HG02759 (cell line): Measurements from ENCODE around the gene RIPOR3.
"Not testable (repeated sequence)": the region's sequence is repeated elsewhere in the genome, so short reads cannot be mapped to it uniquely, and the experiment has no call there.

ENCODE experiments used
- ATAC-seq: cut with Tn5 transposase; IDR thresholded peaks from one replicate; pipeline ENCODE4 v1.9.1; 2021; ENCODE audit warnings: mild to moderate bottlenecking, moderate library complexity; ENCODE audit not compliant: unreplicated experiment

RIPOR3 gene

DNA sequence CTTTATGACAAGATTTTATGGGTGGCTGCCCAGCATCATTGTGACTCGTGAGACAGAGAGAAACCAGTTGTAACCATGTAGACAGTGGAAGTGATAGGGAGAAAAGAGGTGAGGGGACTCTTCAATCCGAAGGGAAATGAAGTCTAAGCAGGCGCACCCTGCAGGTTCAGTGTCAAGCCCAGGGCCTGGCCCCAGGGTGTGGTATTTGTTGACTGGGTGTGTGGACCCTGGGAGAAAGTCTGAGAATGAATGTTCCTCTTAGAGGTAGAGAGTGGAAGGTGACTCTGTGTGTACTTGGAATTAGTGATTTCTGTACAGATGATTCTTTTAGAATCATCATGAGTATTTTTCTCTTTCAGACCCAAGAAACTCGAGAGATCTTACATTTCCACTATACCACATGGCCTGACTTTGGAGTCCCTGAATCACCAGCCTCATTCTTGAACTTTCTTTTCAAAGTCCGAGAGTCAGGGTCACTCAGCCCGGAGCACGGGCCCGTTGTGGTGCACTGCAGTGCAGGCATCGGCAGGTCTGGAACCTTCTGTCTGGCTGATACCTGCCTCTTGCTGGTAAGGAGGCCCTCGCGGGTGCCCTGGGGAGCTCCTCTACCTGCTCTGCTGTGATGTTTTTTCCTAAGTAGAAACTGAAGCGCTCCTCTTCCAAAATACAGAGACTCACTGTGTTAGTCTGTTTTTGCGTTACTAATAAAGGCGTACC lies 113.1 kb downstream of the RIPOR3 start:
- ATAC-seq, result no peak

DNA sequence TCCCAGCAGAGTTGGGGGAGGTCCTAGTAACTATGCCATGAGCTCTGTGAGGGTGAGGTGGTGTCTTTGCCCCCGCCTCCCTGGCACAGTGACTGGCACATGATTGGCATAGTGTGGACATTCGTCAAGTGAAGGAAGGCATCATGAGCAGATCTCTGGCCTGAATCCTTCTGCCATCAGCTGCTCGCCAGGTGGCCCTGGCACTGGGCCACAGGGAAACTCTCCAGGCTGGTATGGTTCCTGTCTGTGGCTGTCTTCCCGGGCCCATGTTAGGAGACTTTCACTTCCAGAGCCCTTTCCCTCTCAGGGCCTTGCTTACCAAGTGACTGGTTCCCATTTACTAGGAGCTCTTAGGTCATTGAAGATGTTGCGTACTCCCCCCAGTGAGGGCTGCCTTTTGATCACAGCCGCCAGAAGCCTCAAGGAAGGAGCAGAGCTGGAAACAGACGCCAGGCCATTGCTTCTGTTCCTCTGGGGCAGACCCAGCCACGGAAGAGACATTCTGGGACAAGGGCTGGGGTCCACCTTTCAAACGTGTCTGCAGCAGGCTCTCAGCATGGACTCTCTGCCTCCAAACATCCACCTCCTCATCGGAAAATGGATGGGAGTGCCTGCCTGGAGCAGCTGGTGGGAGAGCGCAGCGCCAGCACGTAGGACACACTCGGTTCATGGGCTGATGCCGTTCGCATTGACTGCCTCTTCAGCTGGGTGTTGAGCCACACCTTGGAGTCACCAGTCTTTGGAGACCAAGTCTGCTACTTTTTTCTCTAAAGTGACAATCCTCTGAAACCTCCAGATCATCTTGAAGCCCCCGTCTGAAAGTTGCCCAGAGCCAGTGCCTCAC lies 113.9 kb downstream of the RIPOR3 start:
- ATAC-seq, result no peak

GRCh38 chr20:50575865-50576720 lies 115.2 kb downstream of the RIPOR3 start:
- no peak for ATAC-seq

DNA sequence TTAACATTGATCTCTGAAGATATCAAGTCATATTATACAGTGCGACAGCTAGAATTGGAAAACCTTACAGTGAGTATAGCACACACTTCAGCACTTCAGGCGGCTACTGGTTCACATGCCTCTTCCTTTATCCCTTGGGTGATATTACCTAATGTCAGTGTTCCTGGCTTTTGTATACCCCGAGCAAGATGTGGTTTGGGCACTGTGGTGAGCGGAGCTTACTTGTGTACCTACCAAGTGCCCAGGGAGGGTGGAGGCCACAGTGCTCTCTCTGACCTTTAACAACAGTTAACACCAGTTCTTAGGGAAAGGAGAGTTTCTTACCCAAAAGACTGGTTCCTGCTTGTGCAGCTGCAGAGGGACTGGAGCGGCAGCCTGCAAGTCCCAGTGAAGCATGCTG lies 116.8 kb downstream of the RIPOR3 start:
- ATAC-seq, result no peak

- ATAC-seq, result no peak
Observed at GRCh38 chr20:50574108-50574507, 117.2 kb downstream of the RIPOR3 start.

GRCh38 chr20:50572938-50573777 lies 118.2 kb downstream of the RIPOR3 start:
- ATAC-seq, result no peak

DNA sequence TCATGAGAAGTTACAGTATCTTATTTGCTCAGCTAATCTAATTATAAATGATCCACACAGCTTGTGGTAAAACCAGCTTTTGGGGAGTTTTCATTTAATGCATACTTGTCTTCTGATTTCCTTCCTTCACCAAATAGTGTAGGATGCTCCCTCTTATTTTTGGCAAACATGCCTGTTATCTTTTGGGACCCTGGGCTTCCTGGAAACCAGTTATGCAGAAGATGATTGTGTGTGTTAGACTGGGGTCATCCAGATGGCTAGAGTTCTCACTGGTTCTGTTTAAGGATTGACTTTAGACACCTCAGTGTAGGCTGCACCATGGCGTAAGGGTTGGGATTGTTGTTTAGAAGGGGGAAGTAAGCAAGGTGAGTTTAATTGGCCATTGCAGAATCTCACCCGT lies 119.9 kb downstream of the RIPOR3 start:
- ATAC-seq, result no peak

DNA sequence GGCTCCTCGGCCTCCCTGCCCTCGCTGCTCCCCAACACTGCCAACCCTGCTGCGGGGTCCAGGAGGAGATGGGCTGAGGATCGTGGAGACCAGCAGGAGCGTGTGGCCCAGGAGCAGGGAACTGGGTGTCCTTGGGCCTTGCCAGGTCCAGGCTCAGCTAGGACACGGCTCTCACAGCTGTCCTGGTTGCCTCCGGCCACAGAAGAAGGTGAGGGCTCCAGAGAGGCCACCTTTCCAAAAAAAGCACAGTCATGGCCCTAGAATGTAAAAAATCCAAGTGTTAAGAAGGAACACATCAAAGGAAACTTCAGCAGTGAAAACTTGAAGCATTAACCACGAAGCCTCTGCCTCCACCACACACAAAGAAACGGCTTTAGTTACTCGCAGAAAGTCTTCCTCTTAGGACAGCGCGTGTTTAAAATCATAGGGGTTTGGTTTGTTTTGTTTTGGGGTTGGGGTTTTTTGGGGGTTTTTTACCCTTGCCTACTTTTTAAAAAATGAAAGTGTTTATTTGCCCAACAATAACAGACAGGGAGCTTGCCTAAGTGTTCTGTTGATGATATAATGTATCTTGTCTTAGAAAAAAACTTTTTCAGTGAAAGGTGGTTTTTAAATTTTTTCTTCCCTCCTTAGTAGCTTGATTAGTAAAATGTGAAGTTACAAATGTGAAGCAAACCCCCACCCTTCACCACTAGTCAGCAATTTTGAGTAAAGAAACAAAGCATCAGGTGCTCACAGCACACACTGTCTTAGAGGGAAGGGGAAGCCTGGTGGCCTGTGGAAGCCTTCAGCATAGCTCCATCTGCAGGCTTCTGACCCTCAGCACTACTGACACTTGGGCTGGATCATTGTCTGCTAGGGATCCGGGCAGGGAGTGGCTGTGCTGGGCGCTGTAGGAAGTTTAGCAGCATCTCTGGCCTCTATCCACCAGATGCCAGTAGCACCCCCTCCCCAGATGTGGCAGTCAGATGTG lies 121.2 kb downstream of the RIPOR3 start:
- peak; percentile 87 for ATAC-seq

DNA sequence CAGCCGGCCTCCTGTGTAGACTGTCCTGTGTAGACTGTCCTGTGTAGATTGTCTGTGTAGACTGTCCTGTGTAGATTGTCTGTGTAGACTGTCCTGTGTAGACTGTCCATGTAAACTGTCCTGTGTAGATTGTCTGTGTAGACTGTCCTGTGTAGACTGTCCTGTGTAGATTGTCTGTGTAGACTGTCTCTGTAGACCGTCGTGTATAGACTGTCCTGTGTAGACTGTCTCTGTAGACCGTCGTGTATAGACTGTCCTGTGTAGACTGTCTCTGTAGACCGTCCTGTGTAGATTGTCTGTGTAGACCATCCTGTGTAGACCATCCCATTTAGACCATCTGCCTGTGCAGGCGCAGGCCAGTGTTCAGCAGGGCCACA lies 121.9 kb downstream of the RIPOR3 start:
- ATAC-seq, result not testable (repeated sequence)

DNA sequence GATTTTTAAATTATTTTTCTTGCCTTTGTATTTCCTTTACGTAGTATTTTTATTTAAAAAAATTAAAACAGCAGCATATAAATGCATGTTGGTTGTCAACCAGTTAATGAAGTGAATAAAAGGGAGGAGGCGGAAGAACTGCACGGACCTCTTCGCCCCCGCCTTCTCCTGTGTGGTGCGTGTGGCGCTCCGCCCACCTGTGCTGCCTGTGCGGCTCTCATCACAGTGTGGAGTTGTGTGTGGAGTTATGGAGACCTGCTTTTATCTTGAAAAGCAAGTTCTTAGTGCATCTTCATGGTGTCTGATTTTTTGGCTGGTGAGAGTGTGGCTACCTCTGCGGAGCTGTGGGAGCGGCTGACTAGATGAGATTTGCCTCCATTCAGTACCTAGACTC lies 122.8 kb downstream of the RIPOR3 start:
- no peak for ATAC-seq

- no peak for ATAC-seq
Observed at GRCh38 chr20:50567860-50568548, 123.3 kb downstream of the RIPOR3 start.

DNA sequence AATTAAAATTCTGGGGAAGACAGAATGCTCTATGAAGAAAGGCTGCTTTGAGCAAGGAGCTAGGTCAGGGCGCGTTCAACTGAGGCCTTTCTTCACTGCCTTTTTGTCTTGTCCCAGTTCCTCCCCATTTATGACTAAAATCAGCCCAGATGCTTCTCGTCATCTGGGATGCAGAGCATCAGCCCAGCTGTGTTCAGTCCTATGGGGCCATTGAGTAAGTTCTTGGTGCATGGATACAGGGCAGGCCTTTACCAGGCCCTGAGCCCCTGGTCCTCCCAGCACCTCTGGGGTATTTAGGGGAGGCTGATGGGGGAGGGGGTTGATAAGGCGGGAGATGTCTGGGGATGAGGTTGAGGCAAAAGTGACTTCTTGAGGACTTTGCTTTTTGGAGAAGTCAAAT lies 125.5 kb downstream of the RIPOR3 start:
- no peak for ATAC-seq

DNA sequence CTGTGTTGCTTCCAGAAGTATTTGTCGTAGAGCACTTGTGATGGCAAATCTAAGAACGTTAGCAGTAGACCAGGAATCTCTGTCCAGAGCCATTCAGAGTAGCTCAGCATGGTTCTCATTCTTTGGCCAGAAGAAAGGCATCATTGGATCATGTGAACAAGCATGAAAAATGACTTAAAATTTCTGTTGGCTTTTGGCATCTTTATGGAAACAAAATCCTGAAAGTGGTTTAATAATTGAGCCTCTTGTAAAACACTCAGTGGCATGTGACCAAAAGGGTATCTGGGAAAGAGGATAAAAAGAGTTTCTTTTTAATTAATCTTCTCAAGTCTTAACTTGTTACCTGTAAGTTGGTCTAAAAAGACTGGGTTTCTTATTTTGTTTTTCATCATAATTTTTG lies 126.0 kb downstream of the RIPOR3 start:
- ATAC-seq, result no peak

DNA sequence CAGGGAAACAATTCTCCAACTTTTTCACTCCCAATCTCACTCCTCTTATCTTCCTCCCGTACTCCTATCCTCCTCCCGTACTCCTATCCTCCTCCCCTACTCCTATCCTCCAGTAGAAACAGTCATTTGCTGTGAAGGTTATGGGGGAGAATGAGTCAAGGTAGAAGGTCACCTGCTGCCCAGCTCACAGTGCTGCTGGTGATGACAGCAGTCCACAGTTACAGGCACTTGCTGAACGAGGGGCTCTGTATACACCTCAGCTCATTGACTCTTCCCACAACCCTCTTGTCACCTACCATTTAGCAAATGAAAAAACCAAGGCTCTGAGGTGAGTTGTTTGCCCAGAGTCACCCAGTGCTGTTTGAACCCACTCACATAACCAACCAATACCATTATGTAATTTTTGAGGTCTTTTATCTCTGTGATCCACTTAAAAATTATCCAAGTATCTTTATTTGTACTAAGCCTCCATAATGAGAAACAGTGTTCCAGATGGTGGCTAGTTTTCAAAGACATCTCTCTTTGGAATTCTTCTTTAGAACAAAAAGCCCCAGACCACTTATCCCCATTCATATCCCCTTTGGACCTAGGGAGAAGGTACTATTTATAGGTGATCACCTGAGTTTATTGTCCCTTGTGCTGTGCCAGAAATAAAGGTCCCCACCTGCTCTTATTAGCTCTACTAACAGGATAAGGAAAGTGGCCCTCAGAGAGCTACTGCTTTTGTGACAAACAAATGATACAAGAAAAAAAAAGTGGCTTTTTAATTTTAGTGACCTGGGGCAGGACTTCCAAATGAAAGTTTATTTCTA lies 128.0 kb downstream of the RIPOR3 start:
- no peak for ATAC-seq

DNA sequence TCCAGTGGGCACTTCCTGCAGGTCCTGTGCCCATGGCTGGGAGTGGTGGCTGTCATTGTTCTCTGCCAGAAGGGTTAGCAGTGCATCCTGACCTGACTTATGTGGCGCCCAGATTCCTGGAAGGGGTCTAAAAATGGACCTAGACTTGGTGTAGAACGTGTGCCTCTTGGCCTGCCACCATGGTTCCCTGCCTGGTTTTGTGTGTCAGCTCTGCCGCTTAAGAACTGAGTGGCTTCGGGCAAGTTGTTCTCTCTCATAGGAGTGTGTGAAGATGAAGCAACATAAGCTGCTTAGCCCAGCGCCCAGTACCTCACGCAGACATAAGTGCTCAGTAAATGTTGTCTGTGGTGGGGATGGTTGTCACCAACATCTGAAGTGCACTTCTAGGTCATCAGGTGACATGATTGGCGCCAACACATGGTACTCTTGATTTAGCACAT lies 129.1 kb downstream of the RIPOR3 start:
- no peak for ATAC-seq

DNA sequence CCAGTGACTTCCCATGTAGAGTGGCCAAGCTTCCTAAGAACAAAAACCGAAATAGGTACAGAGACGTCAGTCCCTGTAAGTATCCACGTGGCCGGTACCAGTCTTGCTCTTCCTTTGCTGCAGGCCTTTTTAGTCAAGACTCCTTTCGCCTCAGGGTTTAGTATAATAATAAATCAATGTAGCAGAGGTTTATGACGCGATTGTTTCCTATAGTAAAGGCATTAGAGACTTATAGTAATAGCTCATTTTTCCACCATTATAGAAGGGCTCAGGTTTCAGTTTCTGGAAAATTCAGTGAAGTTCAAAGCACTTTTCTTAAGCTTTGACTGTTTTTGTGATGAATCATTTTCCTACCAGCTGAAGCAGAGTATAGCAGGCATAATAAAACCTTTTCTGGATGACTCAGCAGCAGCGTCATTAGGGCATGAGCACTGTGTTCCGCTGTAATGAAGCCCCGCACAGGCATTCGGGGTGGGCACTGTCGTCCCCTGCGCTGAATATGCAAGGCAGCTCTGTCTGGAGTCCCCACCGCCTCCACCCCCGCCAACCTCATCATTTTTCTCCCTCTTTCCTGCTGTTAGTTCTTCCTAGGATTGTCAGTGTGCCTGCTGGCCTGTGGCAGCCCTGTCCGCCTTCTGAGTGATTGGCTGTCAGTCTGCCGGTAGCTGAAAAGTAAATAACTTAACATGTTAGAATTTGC lies 129.8 kb downstream of the RIPOR3 start:
- ATAC-seq, result no peak

DNA sequence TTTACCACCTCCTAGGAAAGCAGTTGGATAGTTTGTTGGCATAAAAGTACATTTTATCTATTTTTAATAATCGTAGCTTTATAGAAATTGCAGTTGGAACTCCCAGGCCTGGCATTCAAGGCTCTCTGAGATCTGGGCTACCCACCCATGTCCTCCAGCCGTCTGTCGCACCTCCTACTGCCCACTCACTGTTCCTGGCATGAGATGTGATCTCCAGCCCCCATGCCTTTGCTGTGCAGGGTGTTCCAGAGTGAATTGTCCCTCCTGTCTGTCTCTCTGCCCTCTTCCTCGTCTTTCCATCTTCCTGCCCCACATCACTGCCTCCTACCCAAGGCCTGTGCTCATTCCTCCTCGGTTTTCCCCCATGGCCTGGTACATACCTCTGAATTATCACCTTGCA lies 130.5 kb downstream of the RIPOR3 start:
- ATAC-seq, result no peak
